T-helper 1 cell treated with Interleukin-12 subunit alpha and Interleukin-12 subunit beta and Interleukin-4 antibody, amounts not matched to agents 30 μg/mL and 1 μg/mL, for 36 hours (primary cell): Measurements from ENCODE around the gene PACSIN3.

Source experiments
- H3K27ac Mint-ChIP-seq: one replicate; pipeline ENCODE4 v1.8.0; 2021; ENCODE audit warnings: mild to moderate bottlenecking, mixed read lengths
- H3K27me3 Mint-ChIP-seq: one replicate; pipeline ENCODE4 v1.8.0; 2021; ENCODE audit warnings: low read depth, mixed read lengths
- H3K36me3 Mint-ChIP-seq: one replicate; pipeline ENCODE4 v1.8.0; 2021; ENCODE audit warnings: low read depth, mixed read lengths
- H3K4me1 Mint-ChIP-seq: one replicate; pipeline ENCODE4 v1.8.0; 2021; ENCODE audit warnings: low read depth, mixed read lengths
- H3K4me3 Mint-ChIP-seq: one replicate; pipeline ENCODE4 v1.8.0; 2021; ENCODE audit warnings: mild to moderate bottlenecking, moderate library complexity, mixed read lengths
- H3K9me3 Mint-ChIP-seq: one replicate; pipeline ENCODE4 v1.8.0; 2021; ENCODE audit warnings: mixed read lengths

The PACSIN3 gene

GRCh38 chr11:47160753-47161133 is 25.5 kb downstream of the PACSIN3 start:
- H3K4me1 Mint-ChIP-seq: peaks cover 2% of the 10 kb centered on the region
- peaks cover 10% of the 10 kb centered on the region for H3K36me3 Mint-ChIP-seq
- H3K9me3 Mint-ChIP-seq: no peaks in the 10 kb centered on the region
- no peaks in the 10 kb centered on the region for H3K27me3 Mint-ChIP-seq
- H3K27ac Mint-ChIP-seq: no peak overlapping the region
- no peak overlapping the region for H3K4me3 Mint-ChIP-seq

- Mint-ChIP-seq H3K4me1 (peaks cover 17% of the 10 kb centered on the region), H3K36me3 (peaks cover 4% of the 10 kb centered on the region), H3K9me3 (no peaks in the 10 kb centered on the region), H3K27ac (no peak overlapping the region), H3K27me3 (no peaks in the 10 kb centered on the region), H3K4me3 (no peak overlapping the region)
These were observed 28.0 kb downstream of the PACSIN3 start for GRCh38 chr11:47158242-47158641.

- peaks cover 21% of the 10 kb centered on the region for H3K4me1 Mint-ChIP-seq
- no peaks in the 10 kb centered on the region for H3K27me3 Mint-ChIP-seq
- no peaks in the 10 kb centered on the region for H3K9me3 Mint-ChIP-seq
- H3K27ac Mint-ChIP-seq: no peak overlapping the region
- peaks cover 7% of the 10 kb centered on the region for H3K36me3 Mint-ChIP-seq
- no peak overlapping the region for H3K4me3 Mint-ChIP-seq
These were observed 28.4 kb downstream of the PACSIN3 start for GRCh38 chr11:47157805-47158204.

GRCh38 chr11:47156951-47157350 is 29.3 kb downstream of the PACSIN3 start:
- H3K4me1 Mint-ChIP-seq: peaks cover 21% of the 10 kb centered on the region
- no peaks in the 10 kb centered on the region for H3K27me3 Mint-ChIP-seq
- no peaks in the 10 kb centered on the region for H3K9me3 Mint-ChIP-seq
- H3K4me3 Mint-ChIP-seq: no peak overlapping the region
- H3K27ac Mint-ChIP-seq: no peak overlapping the region
- H3K36me3 Mint-ChIP-seq: peaks cover 7% of the 10 kb centered on the region

GRCh38 chr11:47156333-47156732 is 29.9 kb downstream of the PACSIN3 start:
- H3K4me1 Mint-ChIP-seq: peaks cover 21% of the 10 kb centered on the region
- no peaks in the 10 kb centered on the region for H3K27me3 Mint-ChIP-seq
- H3K4me3 Mint-ChIP-seq: no peak overlapping the region
- no peaks in the 10 kb centered on the region for H3K9me3 Mint-ChIP-seq
- H3K36me3 Mint-ChIP-seq: peaks cover 7% of the 10 kb centered on the region
- no peak overlapping the region for H3K27ac Mint-ChIP-seq

GRCh38 chr11:47155879-47156278 is 30.4 kb downstream of the PACSIN3 start:
- Mint-ChIP-seq H3K27me3 (no peaks in the 10 kb centered on the region), H3K9me3 (no peaks in the 10 kb centered on the region), H3K4me3 (no peak overlapping the region), H3K27ac (no peak overlapping the region), H3K36me3 (peaks cover 7% of the 10 kb centered on the region), H3K4me1 (peaks cover 21% of the 10 kb centered on the region)

- no peaks in the 10 kb centered on the region for H3K27me3 Mint-ChIP-seq
- H3K27ac Mint-ChIP-seq: peak overlapping the region; percentile 57
- H3K36me3 Mint-ChIP-seq: peaks cover 7% of the 10 kb centered on the region
- peak overlapping the region; percentile 39 for H3K4me3 Mint-ChIP-seq
- H3K4me1 Mint-ChIP-seq: peaks cover 21% of the 10 kb centered on the region
- no peaks in the 10 kb centered on the region for H3K9me3 Mint-ChIP-seq
These were observed 31.3 kb downstream of the PACSIN3 start for GRCh38 chr11:47154616-47155570.

- peaks cover 7% of the 10 kb centered on the region for H3K36me3 Mint-ChIP-seq
- H3K4me3 Mint-ChIP-seq: no peak overlapping the region
- H3K9me3 Mint-ChIP-seq: no peaks in the 10 kb centered on the region
- no peaks in the 10 kb centered on the region for H3K27me3 Mint-ChIP-seq
- no peak overlapping the region for H3K27ac Mint-ChIP-seq
- peaks cover 21% of the 10 kb centered on the region for H3K4me1 Mint-ChIP-seq
These were observed 33.0 kb downstream of the PACSIN3 start for GRCh38 chr11:47152953-47153950.

- Mint-ChIP-seq H3K36me3 (peaks cover 7% of the 10 kb centered on the region), H3K9me3 (no peaks in the 10 kb centered on the region), H3K27me3 (no peaks in the 10 kb centered on the region), H3K27ac (no peak overlapping the region), H3K4me3 (no peak overlapping the region), H3K4me1 (peaks cover 21% of the 10 kb centered on the region)
These were observed 33.9 kb downstream of the PACSIN3 start for GRCh38 chr11:47152126-47152952.

GRCh38 chr11:47149782-47150181 is 36.5 kb downstream of the PACSIN3 start:
- Mint-ChIP-seq H3K27ac (no peak overlapping the region), H3K4me3 (no peak overlapping the region), H3K36me3 (peaks cover 4% of the 10 kb centered on the region), H3K4me1 (peaks cover 10% of the 10 kb centered on the region), H3K27me3 (no peaks in the 10 kb centered on the region), H3K9me3 (no peaks in the 10 kb centered on the region)

GRCh38 chr11:47148903-47149531 is 37.2 kb downstream of the PACSIN3 start:
- Mint-ChIP-seq H3K4me1 (peaks cover 5% of the 10 kb centered on the region), H3K36me3 (peaks cover 4% of the 10 kb centered on the region), H3K27me3 (no peaks in the 10 kb centered on the region), H3K9me3 (no peaks in the 10 kb centered on the region), H3K27ac (no peak overlapping the region), H3K4me3 (no peak overlapping the region)

GRCh38 chr11:47148270-47148669 is 38.0 kb downstream of the PACSIN3 start:
- no peak overlapping the region for H3K27ac Mint-ChIP-seq
- H3K4me1 Mint-ChIP-seq: peaks cover 4% of the 10 kb centered on the region
- no peaks in the 10 kb centered on the region for H3K27me3 Mint-ChIP-seq
- peaks cover 3% of the 10 kb centered on the region for H3K36me3 Mint-ChIP-seq
- H3K4me3 Mint-ChIP-seq: no peak overlapping the region
- H3K9me3 Mint-ChIP-seq: no peaks in the 10 kb centered on the region

- Mint-ChIP-seq H3K27me3 (no peaks in the 10 kb centered on the region), H3K4me3 (no peak overlapping the region), H3K9me3 (no peaks in the 10 kb centered on the region), H3K4me1 (no peaks in the 10 kb centered on the region), H3K36me3 (no peaks in the 10 kb centered on the region), H3K27ac (no peak overlapping the region)
These were observed 38.6 kb downstream of the PACSIN3 start for GRCh38 chr11:47147681-47148080.
